Measurements from ENCODE around the gene MIAT. TPM values are rescaled to one million over a fixed set of nuclear protein-coding genes. Genes with fewer than 3 reads are reported as not detected.
"Not testable (repeated sequence)": the region's sequence is repeated elsewhere in the genome, so short reads cannot be mapped to it uniquely, and the experiment has no call there.

Gene MIAT
- total and polyA plus RNA-seq, 4 donors, result 0.18 to 1.5 (median 0.73) TPM

GRCh38 chr22:26702906-26703830 lies 45.8 kb downstream of the MIAT start:
- Histone ChIP-seq H3K36me3 (ENCODE audit: control insufficient read depth in 4 of 4, insufficient read depth in 3 of 4, low read depth in 1 of 4, low read length in 3 of 4) (peaks cover 0 to 9% (median 5%) of the 10 kb centered on the region in 4 donors), H3K9me3 (ENCODE audit: control insufficient read depth in 4 of 4, low read length in 3 of 4) (peaks cover 0 to 4% (median 2%) of the 10 kb centered on the region in 4 donors), H3K27me3 (ENCODE audit: control insufficient read depth in 4 of 4, insufficient read depth in 4 of 4, low read length in 3 of 4) (no peaks in the 10 kb centered on the region), H3K4me1 (ENCODE audit: control insufficient read depth in 4 of 4, insufficient read depth in 4 of 4, low read length in 3 of 4) (no peaks in the 10 kb centered on the region), H3K27ac (ENCODE audit: low read depth in 1 of 2, low read length in 2 of 2) (no peak overlapping the region), H3K4me3 (ENCODE audit: low read depth in 1 of 3, low read length in 3 of 3) (no peak overlapping the region), H3K9ac (ENCODE audit: low read depth in 1 of 2, low read length in 2 of 2) (no peak overlapping the region)
- DNase-seq (ENCODE audit: low spot score), result no peak
- 95% methylated on average over 6 of the region's 6 CpGs for WGBS
- no peak for TF ChIP-seq NR2F2 (IDR thresholded peaks at IDR 0.05)
- TF ChIP-seq RXRA (IDR thresholded peaks at IDR 0.05), result no peak
- no peak for TF ChIP-seq HNF4A (conservative IDR thresholded peaks at IDR 0.05)
- TF ChIP-seq FOXA1 (IDR thresholded peaks at IDR 0.05), result no peak
- no peak for TF ChIP-seq JUND (IDR thresholded peaks at IDR 0.05)
- TF ChIP-seq CTCF (IDR thresholded peaks at IDR 0.05; ENCODE audit: low read depth, low read length, missing input control), result no peak
- no peak for TF ChIP-seq RAD21 (IDR thresholded peaks at IDR 0.05)
- TF ChIP-seq ATF3 (IDR thresholded peaks at IDR 0.05), result no peak
- no peak for TF ChIP-seq SP1 (IDR thresholded peaks at IDR 0.05)
- no peak for TF ChIP-seq REST (IDR thresholded peaks at IDR 0.05)
- TF ChIP-seq GABPA (IDR thresholded peaks at IDR 0.05 in 1 of 2, conservative IDR thresholded peaks at IDR 0.05 in 1 of 2), result no peak
- no peak for TF ChIP-seq MAX (IDR thresholded peaks at IDR 0.05)
- TF ChIP-seq HNF4G (IDR thresholded peaks at IDR 0.05), result no peak
- TF ChIP-seq FOXA2 (IDR thresholded peaks at IDR 0.05), result no peak
- no peak for TF ChIP-seq ZBTB33 (IDR thresholded peaks at IDR 0.05)

- H3K9me3 ChIP-seq (ENCODE audit: control insufficient read depth in 4 of 4, low read length in 3 of 4); H3K4me3 ChIP-seq (ENCODE audit: low read depth in 1 of 3, low read length in 3 of 3); H3K27ac ChIP-seq (ENCODE audit: low read depth in 1 of 2, low read length in 2 of 2); DNase-seq (ENCODE audit: low spot score); H3K36me3 ChIP-seq (ENCODE audit: control insufficient read depth in 4 of 4, insufficient read depth in 3 of 4, low read depth in 1 of 4, low read length in 3 of 4); H3K9ac ChIP-seq (ENCODE audit: low read depth in 1 of 2, low read length in 2 of 2); H3K4me1 ChIP-seq (ENCODE audit: control insufficient read depth in 4 of 4, insufficient read depth in 4 of 4, low read length in 3 of 4); H3K27me3 ChIP-seq (ENCODE audit: control insufficient read depth in 4 of 4, insufficient read depth in 4 of 4, low read length in 3 of 4): not testable (repeated sequence)
- WGBS, result 89% methylated on average over 4 of the region's 4 CpGs
Observed at GRCh38 chr22:26705379-26705778, 48.0 kb downstream of the MIAT start.
